ENCODE measurements around the gene CBFA2T3.
"Not testable (repeated sequence)": the region's sequence is repeated elsewhere in the genome, so short reads cannot be mapped to it uniquely, and the experiment has no call there.

The CBFA2T3 gene

DNA sequence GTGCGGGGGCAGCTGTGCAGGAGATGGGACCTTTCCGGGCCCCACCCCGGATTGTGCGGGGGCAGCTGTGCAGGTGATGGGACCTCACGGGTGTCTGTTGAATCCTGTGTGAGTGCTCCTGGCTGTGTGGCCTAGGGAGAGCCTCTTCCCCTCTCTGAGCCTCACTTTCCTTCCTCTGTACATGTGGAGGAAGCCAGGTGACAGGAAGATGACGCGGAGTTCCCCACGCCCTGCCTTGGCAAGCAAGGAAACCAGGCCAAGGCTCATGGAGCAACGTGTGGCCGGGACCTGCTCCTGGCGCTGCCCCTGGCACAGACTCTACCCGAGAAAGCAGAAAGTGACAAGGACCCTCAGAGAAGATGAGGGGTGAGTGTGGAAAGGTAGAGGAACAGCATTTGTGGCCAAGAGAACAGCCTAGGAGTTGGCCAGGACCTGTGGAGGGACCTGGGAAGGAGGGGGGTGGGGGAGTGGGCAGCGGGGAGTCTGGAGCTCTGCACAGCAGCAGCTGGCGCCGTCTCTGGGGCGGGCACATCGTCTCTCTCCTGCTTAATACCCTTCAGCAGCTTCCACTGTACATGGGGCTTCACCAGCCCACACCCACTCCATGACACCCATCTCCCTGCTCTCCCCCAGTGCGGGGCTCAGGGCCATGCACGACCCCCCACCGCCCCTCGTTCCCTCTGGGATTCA, 72.2 kb downstream of the CBFA2T3 start:
- DNase-seq = no peak

GRCh38 chr16:88903267-88903666, 73.7 kb downstream of the CBFA2T3 start:
- no peak for DNase-seq

DNA sequence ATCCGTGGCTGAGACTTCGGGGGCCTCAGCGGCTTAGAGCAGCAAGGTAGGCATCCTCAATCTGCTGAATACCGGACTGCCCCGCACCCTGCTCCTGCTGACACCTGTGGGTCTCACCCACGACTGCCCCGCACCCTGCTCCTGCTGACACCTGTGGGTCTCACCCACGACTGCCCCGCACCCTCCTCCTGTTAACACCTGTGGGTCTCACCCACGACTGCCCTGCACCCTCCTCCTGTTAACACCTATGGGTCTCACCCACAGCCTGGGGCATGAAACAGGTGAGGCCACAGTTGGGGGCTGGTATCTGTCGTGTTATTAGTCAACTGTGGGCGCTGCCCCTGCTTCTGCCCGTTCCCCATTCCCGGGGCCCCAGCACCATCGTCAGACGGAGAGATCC, 74.3 kb downstream of the CBFA2T3 start:
- no peak for DNase-seq

DNA sequence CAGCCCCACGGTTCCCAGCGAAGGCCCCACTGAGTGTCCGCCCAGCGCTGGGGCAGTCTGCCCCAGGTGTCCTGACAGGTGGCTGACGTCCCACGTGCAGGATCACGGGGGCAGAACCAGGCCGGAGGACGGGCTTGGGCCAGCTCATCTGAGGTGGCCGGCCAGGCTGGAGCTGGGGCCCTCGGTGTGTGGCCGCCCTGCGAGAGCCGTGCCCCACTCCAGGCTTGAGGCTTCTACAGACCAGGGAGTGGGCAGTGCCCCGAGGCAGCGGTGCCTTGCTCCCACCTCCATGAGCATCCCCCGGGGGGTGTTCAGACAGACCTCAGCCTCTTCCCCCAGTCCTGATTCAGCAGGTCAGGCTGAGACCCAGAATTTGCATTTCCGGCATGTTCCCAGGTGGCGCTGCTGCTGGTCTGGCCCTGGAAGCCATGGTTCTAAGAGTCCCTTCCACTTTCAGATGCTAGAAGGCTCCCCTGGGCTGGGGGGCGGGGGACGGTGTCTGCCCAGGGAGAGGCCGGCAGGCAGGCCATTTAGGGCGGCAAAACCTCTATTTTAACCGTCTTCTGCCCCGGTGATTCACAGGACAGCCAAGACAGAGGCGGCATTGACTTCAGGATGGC, 75.2 kb downstream of the CBFA2T3 start:
- DNase-seq = no peak

DNA sequence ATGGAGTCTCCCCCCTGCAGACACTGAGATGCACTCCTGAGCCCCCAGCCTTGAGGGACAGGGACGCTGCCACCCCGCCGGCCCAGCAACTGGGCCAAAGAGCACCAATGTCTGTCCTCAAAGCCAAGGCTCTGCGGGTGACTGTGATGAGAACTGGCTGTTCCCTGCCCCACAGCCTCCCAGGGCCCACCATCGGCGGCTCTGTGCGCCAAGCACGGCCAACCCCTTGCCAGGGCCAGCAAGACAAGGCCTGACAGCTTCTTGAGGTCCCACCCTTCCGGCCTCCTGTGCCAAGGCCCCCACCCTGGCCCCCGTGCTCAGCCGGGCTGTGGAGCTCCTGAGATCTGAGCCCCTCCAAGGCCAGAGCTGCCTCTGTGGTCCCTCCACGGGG, 76.3 kb downstream of the CBFA2T3 start:
- DNase-seq = no peak

GRCh38 chr16:88899901-88900661, 76.9 kb downstream of the CBFA2T3 start:
- no peak for DNase-seq

GRCh38 chr16:88897696-88898425, 79.1 kb downstream of the CBFA2T3 start:
- DNase-seq = no peak

DNA sequence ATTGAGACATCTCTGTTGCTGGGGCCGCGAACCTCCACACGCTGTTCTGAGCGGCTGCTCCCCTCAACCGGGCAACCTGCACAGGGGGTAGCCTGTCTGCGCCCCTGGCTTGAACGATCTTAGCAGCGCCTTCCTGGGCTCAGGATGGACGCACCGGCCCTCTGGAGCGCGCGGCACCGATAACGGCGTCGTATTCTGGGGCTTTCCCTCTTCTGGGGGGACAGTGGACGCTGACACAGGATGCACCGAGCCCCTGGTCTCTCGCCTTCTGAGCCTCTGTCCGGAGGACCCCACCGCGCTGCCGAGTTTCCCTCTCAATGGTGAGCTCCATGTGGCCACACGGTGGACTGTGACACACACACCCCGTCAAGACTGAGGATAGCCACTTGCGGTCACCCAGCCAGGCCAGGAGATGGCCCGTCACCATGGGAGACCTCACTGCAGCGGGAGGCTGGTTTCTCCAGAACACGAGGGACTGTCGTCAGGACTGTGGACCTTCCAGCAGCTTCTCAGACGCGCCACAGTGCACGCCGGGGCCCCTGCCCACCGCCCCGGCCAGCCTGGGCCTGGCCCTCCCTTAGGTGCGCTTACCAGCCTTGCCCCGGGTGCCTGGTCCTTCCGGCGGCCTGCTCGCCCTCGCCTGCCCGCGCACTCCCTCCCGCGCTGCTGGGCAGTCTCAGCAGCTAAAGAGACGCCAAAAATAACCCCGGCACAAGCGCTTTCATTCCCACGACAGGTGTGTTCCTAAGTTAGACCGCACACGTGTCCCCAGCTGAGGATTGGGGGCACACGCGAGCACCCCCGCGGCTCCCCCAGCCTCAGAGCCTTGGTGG, 80.6 kb downstream of the CBFA2T3 start:
- DNase-seq = no peak

- no peak for DNase-seq
Measured at GRCh38 chr16:88895335-88895734, 81.7 kb downstream of the CBFA2T3 start.

DNA sequence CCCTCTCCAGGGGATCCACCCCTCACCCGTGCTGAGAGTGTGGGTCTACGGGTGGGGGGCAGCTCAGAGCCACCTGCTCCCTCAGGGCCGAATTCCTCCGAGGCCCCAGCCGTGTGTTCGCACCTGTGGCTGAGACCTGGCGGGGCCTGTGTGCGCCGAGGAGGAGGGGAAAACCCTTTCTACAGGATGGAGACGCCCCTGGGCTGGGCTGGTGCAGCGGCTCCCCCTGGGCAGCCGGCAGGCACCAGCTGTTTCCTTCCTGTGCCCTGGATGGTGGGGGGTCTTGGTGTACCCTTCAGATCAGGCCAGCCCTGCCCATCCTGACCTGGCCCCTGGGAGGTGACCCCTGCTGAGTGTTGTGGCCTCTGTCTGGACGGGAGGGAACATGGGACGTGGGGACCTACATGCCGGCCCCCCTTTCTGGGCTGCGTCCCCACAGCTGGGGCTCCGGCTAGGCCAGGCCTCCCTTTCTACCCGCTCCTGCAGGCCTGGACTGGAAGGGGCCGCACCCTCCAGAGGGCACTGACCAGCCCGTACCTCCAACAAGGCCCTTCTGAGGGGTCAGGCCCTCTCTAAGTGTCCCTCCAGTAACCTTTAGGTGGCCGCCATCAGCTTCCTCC, 82.2 kb downstream of the CBFA2T3 start:
- DNase-seq = no peak

DNA sequence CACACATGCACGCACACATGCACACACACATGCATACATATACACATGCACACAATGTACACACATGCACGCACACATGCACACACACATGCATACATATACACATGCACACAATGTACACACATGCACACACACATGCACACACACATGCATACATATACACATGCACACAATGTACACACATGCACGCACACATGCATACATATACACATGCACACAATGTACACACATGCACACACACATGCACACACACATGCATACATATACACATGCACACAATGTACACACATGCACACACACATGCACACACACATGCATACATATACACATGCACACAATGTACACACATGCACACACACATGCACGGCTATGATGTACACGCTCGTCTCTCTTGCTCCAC, 82.7 kb downstream of the CBFA2T3 start:
- not testable (repeated sequence) for DNase-seq

DNA sequence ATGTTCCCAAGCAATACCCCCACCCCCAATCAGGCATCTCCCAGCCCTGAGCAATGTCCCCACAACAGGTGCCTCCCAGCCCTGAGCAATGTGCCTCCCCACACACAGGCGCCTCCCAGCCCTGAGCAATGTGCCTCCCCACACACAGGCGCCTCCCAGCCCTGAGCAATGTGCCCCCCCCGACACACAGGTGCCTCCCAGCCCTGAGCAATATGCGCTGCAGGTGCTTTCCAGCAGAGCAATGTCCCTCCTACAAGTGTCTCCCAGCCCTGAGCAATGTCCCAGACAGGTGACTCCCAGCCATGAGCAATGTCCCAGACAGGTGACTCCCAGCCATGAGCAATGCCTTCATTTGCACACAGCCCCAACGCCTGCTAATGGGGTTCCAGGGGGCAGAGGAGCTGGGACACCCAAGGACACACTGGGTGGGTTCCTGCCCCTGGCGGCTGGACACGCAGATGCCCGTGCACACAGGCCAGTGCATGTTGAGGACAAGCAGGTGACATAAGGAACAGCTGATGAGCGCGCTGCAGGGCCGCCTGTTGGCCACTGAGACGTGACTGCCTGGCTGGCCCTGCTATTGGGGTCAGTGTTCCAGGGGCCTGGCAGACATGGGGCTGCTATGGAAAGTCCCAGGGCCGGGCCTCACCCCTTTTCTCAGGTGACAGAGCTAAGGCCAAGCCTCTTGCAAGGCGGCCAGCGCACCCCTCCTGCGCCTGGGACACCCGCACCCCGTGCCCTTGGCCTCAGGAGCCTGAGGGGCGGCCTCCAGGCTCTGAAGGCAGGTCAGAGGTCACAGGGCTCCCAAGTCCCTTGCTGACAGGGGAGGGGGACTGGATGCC, 83.7 kb downstream of the CBFA2T3 start:
- DNase-seq = no peak

DNA sequence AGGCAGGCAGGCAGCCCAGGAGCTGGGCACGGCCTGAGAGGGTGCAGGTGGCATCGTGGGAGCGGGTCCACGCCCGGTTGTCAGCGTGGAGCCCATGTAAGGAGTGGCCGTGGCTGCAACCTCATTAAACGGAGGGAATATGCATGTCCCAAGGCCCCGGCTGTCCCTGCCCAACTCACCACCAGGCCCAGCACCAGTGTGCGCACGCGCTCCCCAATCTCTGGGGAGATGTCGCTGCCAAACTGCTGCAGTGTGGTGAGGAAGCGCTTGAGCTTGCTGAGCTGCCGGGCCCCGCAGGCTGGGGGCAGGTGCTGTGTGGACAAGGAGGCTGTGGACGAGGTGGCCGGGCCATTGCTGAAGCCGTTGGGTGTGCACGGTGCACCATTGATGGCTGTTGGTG, 84.9 kb downstream of the CBFA2T3 start:
- DNase-seq = no peak

GRCh38 chr16:88891083-88891482, 85.9 kb downstream of the CBFA2T3 start:
- no peak for DNase-seq

- not testable (repeated sequence) for DNase-seq
Measured at GRCh38 chr16:88889702-88890352, 87.2 kb downstream of the CBFA2T3 start.

GRCh38 chr16:88888461-88889387, 88.3 kb downstream of the CBFA2T3 start:
- DNase-seq = peak in 1 of 2 experiments; percentile 19

- DNase-seq = no peak
Measured at GRCh38 chr16:88888057-88888456, 89.0 kb downstream of the CBFA2T3 start.

GRCh38 chr16:88886845-88887521, 90.0 kb downstream of the CBFA2T3 start:
- peak; percentile 5 to 67 for DNase-seq

- no peak for DNase-seq
Measured at GRCh38 chr16:88886420-88886844, 90.6 kb downstream of the CBFA2T3 start.
